GM13977 (cell line): ENCODE measurements around the gene ITCH.
"Not testable (repeated sequence)": the region's sequence is repeated elsewhere in the genome, so short reads cannot be mapped to it uniquely, and the experiment has no call there.

Experiments
- DNase-seq: peaks from one replicate; pipeline ENCODE4 v3.0.0; 2012; ENCODE audit warnings: low spot score
- CTCF ChIP-seq: IDR thresholded peaks from 2 replicates; pipeline ENCODE4 v1.5.1; 2012; ENCODE audit warnings: mild to moderate bottlenecking, control low read depth; ENCODE audit not compliant: insufficient read depth; ENCODE audit errors: extremely low read depth, missing control alignments
- in situ Hi-C: fragments of 300-500 bp; cut with MboI; formaldehyde crosslinking; loops from one replicate; pipeline ENCODE4 v1.12.0; 2022; ENCODE audit warnings: low sequenced_read_pairs, low pct_unique_long_range_greater_than_20kb, mixed read lengths, inconsistent platforms; ENCODE audit not compliant: unreplicated experiment

Gene ITCH

GRCh38 chr20:34485068-34485634, 122.1 kb downstream of the ITCH start:
- no peak for DNase-seq
- TF ChIP-seq CTCF = no peak
- in situ Hi-C loops = no loop called here

- in situ Hi-C loops = no loop called here
- no peak for DNase-seq
- no peak for TF ChIP-seq CTCF
Measured at GRCh38 chr20:34491226-34491931, 128.3 kb downstream of the ITCH start.

GRCh38 chr20:34491932-34492509, 128.9 kb downstream of the ITCH start:
- in situ Hi-C loops = no loop called here
- no peak for DNase-seq
- no peak for TF ChIP-seq CTCF

GRCh38 chr20:34493646-34494045, 130.6 kb downstream of the ITCH start:
- TF ChIP-seq CTCF = no peak
- in situ Hi-C loops = no loop called here
- DNase-seq = no peak

GRCh38 chr20:34495307-34495706, 132.2 kb downstream of the ITCH start:
- no peak for DNase-seq
- in situ Hi-C loops = no loop called here
- no peak for TF ChIP-seq CTCF

GRCh38 chr20:34495916-34496315, 132.8 kb downstream of the ITCH start:
- no peak for DNase-seq
- TF ChIP-seq CTCF = no peak

GRCh38 chr20:34497596-34497995, 134.5 kb downstream of the ITCH start:
- DNase-seq, in situ Hi-C loops: not testable (repeated sequence)

More at GRCh38 chr20:34495916-34496315, 132.8 kb downstream of the ITCH start:
- in situ Hi-C loops = no loop called here
